GM21526 (cell line): ENCODE results near the gene B4GALNT4.
"Not testable (repeated sequence)": the region's sequence is repeated elsewhere in the genome, so short reads cannot be mapped to it uniquely, and the experiment has no call there.

Source experiments
- ATAC-seq: cut with Tn5 transposase; IDR thresholded peaks from one replicate; pipeline ENCODE4 v1.9.1; 2021; ENCODE audit warnings: moderate library complexity; ENCODE audit not compliant: unreplicated experiment, low FRiP score

The B4GALNT4 gene

DNA sequence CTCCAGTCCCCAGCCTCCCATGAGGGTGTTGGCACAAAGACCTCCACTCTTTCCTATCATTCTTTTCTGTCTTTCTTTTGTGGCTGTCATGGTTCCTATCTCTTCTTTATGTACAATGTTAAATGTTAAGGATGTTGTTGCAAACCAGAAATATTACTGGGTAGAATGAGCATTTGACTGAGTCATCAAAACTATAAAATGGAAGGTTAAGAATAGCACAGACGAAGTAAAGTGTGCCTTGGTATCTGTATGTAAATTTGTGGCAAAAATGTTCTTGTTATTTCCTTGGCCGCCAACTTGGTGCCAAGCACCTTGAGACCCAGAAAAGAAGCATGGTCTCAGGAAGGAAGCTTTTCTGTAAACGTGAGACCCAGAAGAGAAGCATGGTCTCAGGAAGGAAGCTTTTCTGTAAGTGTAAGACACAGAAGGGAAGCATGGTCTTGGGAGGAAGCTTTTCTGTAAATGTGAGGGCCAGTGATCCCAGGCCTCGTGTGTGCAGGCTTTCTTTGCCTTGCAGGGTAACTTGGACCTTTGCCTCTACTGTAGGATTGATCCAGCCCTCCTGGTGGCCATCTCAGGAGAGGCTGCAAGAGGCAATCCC, 18.0 kb downstream of the B4GALNT4 start:
- no peak for ATAC-seq

DNA sequence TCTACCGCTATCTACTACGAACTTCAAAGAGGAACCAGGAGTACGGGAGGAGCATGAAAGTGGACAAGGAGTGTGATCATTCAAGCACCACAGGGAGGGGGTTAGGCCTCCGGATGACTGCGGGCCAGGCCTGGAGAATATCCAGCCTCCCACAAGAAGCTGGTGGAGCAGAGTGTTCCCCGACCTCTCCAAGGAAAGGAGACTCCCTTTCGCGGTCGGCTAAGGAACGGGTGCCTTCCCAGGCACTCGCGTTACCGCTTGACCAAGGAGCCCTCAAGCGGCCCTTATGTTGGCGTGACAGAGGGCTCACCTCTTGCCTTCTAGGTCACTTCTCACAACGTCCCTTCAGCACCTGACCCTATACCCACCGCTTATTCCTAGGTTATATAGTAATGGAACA, 20.1 kb downstream of the B4GALNT4 start:
- not testable (repeated sequence) for ATAC-seq

DNA sequence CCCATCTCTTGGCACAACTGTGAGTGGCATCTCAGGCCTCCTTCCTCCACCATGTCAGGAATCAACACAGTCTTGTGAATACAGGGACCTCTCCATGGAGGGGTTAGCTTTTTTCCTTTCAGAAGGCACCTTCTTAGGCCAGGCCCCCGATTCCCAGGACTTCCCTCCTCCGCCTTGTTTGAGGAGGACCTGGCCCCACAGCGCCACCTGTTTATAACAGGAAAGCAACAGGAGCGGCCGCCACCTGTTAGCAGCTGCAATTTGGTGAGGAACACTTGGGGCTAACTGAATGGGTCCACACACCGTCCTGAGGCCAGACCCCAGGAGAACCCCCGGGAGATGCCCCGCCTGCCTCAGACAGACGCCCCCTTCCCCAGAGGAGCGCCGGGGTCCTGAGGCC, 20.9 kb downstream of the B4GALNT4 start:
- no peak for ATAC-seq

DNA sequence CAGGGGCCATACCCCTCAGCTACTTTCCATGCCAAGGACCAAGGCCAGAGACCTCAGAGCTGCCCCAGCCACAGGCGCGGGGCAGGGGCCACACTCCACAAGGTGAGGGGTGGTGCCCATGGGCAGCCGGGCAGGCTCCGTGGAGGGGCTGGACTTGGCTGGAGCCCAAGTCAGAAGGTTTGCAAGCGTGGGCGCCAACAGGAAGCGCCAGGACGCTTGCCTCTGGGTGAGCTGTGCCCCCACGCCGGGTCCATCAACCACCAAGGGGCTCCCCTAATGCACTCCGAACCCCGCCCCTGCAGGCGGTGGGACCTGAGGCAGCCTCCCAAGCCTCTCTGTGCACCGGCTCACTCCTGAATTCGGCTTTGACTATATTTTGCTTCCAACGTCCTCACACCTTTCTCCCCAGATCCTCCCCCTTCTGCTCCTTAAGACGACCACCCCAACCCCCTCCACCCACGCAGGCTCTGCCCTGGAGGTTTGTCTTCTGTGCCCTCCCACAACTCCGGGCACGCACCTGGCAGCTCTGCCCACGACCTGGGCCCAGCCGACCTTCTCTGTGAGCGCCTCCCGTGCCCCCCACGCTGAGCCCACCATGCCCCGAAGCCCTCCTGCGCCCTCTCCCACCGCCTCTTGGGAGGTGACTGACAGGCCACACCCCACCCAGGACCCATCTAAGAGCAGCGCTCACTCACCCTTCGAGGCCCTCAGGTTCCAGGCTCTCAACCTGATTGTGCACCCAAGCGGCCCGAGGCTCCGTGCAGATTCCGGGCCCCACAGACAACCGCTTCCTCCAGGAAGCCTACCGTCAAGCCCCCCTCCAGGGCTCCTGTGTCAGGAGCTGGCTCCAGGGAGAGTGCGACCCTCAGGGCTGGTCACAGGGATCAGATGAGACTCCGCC, 22.1 kb downstream of the B4GALNT4 start:
- no peak for ATAC-seq

DNA sequence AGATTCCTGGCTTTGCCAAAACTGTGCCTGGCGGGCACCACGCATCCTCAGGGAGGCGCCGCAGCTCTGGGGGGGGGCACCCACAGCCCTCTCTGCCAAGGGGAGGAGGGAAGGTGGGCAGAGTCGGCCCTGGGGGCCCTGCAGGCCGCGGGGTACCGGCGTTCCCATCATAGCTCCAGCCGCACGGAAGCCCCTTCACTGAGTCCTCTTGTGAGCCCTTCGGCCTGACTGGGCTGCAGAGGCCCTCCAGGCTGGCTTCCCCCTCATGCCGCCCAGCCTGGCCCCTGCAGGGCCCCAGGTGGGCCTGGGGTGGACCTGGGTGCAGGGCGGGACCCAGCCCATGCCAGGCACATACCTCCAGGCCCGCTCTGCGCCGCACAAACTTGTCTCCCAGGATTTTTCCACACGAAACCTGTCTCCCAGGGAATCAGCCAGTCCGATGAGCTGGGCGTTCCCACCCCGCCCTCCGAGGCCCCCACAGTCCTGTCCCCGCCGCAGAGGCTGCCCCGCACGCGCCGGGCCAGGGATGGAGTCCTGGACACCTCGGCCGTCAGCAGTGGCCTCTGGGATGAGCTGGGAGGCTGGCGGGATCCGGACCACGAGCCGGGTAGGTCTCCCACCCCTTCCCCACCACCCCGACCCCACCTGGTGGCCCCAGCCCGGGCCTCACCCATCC, 22.9 kb downstream of the B4GALNT4 start:
- ATAC-seq: no peak

DNA sequence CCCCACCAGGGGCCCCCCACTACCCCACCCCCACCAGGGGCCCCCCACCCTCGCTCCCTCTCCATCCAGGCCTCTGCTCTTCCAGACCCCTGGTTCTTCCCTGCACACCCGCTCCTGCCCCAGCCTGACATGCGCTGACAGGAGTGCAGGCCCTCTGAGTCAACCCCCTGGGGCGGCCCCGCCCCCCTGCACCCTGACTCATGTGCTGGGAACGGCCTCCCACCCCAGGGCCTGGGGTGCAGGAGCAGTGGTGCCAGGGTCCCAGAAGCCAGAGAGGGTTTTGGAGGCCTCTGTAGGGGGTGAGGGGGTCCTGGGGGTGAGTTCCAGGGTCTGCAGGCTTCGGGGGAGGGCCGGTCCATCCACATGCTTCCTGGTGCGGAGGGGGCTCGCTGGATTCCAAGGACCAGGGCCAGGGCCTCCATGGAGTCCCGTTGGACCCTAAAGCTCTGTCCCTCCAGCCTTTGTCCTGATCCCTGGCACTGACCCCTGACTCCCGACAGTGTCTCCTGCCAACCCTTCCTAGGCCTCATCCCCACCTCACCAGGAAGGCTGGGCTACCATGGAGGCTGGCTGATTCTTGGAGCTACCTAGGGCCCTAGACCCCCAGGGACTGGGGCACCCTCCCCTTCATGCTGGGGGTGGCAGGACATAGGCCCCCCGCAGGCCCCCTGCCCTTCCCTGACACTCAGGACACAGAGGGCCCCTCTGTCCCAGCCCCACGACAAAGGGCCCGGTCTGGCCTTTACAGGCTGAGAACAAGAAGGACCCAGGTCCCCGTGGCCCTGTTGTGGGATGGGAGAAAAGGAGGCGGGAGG, 24.1 kb downstream of the B4GALNT4 start:
- ATAC-seq: no peak

DNA sequence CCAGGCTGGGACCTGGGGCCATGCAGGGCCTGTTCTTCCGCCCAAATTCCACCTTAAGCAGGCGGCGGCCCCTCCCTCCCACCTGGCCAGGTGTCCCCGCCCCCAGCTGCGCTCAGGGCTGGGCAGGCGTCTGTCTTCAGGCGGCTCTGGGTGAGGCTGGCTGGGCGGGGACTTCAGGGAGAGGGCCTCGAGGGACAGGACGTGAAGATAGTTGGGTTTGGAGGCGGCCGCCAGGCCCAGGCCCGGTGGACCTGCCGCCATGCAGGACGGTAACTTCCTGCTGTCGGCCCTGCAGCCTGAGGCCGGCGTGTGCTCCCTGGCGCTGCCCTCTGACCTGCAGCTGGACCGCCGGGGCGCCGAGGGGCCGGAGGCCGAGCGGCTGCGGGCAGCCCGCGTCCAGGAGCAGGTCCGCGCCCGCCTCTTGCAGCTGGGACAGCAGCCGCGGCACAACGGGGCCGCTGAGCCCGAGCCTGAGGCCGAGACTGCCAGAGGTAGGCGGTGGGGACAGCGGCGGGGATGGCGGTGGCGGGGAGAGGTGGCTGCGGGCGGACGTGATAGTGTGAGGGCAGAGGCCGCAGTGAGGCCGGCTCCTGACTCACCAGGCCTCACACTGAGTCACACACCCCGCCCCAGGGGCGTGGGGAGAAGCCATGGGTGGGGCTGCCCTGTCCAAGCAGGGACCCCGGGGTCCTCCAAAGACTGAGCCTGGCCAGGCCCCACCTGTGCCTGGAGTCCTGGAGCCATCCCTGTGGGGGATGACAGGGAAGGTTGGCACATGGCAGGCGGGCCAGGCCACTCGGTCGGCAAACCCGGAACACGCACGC, 24.9 kb downstream of the B4GALNT4 start, which contains the start of gene PKP3:
Gene PKP3 (plus strand): TSS at position 176 of the 824 bp plus-strand sequence. CDS start 84 bp downstream, at position 260.
- ATAC-seq: no peak

DNA sequence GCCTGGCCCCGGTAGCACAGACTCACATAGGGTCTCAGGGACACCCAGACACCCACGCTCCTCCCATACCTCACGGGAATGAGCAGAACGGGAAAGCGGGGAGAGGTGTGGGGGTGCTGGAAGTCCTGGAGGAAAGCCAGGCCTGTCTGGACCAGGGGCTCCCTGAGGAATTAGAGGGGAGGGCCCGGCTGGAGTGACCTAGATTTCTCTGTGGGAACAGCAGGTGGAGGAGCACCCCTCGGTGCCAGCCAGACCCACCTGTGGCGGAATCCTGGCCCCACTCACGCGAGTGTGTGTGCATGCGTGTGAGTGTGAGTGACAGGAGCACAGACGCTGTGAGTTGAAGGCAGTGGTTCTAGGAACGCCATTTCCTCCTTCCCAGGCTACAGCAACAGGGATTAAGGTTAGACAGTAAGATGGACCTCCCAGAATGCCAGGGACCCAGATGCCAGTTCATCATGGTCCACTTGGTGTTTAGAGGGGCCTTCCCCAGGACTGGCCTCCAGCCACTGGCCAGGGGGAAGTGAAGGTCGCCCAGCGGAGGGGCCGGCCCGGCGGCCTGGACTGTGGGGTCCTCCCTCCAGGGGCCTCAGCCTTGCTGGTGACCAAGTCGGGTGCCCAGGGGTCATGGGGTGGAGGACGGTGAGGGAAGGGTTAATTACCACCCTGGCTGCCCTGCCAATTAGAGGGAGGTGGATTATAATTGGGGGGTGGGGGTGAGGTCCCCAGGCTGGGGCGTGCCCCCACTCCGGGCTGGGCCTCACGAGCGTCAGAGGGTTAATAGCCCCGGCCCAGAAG, 25.8 kb downstream of the B4GALNT4 start:
- no peak for ATAC-seq

DNA sequence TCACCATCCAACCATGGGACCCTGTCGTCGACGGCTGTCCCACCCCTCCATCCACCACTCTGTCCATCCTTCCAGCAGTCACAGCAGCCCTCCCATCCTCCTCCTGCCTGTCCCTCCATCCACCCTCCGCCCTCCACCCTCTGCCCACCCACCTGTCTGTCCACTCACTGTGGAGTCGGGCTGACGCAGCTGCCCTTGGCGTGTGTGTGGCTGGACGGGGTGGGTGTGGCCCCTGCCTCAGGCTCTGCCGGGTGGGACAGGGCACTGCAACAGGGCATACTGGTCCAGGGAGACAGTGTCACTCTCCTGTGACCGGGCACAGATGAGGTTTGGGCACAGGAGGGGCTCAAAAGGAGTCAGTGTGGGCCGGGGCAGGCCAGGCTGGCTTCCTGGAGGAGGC, 26.6 kb downstream of the B4GALNT4 start:
- no peak for ATAC-seq

DNA sequence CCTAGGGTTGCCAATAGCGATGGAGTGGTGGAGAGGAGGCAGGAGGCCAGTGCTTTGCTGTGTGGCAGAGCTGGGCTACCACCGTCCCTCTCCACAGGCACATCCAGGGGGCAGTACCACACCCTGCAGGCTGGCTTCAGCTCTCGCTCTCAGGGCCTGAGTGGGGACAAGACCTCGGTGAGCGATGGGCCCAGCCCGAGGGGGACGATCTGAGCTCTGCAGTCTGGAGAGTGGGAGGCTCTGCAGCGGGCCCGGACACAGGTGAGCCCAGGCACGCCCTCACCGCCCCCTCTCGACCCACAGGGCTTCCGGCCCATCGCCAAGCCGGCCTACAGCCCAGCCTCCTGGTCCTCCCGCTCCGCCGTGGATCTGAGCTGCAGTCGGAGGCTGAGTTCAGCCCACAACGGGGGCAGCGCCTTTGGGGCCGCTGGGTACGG, 27.2 kb downstream of the B4GALNT4 start:
- no peak for ATAC-seq

DNA sequence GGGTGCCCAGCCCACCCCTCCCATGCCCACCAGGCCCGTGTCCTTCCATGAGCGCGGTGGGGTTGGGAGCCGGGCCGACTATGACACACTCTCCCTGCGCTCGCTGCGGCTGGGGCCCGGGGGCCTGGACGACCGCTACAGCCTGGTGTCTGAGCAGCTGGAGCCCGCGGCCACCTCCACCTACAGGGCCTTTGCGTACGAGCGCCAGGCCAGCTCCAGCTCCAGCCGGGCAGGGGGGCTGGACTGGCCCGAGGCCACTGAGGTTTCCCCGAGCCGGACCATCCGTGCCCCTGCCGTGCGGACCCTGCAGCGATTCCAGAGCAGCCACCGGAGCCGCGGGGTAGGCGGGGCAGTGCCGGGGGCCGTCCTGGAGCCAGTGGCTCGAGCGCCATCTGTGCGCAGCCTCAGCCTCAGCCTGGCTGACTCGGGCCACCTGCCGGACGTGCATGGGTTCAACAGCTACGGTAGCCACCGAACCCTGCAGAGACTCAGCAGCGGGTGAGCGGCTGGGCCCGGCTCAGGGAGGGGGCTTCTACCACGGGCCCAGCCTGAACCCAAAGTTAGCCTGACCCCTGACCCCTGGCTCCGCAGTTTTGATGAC, 27.7 kb downstream of the B4GALNT4 start:
- no peak for ATAC-seq

DNA sequence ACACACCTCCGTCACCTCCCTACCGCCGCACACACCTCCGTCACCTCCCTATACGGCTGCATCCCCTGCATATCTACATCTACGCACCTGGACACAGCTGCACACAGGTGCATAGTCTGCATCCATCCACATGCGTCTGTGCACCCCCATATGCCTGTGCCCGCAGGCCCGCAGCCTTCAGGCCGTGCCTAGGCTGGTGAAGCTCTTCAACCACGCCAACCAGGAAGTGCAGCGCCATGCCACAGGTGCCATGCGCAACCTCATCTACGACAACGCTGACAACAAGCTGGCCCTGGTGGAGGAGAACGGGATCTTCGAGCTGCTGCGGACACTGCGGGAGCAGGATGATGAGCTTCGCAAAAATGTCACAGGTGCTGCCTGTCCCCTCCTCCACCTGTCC, 29.5 kb downstream of the B4GALNT4 start:
- ATAC-seq: no peak

DNA sequence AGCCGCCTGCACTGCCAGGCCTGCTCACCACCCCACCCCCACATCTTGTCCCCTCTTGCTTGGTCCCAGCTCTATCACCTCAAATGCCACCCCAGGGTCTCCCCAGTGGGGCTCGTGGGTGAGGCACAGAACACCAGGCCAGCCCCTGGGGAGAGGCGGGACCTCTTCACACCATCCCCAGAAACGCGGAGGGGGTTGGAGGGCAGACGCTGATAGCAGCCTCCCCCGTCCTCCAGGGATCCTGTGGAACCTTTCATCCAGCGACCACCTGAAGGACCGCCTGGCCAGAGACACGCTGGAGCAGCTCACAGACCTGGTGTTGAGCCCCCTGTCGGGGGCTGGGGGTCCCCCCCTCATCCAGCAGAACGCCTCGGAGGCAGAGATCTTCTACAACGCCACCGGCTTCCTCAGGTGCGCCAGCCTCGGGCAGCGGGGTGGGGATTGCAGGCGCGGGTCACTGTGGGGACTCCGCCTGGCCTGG, 30.5 kb downstream of the B4GALNT4 start:
- no peak for ATAC-seq

DNA sequence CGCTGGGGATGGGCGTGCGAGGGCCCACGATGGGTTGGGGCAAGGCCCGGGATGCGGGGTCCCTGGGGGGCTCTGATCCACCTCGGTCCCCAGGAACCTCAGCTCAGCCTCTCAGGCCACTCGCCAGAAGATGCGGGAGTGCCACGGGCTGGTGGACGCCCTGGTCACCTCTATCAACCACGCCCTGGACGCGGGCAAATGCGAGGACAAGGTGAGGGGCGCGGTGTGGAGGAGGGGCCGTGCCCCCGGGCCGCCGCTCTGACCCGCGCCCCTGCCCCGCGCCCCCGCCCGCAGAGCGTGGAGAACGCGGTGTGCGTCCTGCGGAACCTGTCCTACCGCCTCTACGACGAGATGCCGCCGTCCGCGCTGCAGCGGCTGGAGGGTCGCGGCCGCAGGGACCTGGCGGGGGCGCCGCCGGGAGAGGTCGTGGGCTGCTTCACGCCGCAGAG, 31.0 kb downstream of the B4GALNT4 start:
- ATAC-seq: no peak

DNA sequence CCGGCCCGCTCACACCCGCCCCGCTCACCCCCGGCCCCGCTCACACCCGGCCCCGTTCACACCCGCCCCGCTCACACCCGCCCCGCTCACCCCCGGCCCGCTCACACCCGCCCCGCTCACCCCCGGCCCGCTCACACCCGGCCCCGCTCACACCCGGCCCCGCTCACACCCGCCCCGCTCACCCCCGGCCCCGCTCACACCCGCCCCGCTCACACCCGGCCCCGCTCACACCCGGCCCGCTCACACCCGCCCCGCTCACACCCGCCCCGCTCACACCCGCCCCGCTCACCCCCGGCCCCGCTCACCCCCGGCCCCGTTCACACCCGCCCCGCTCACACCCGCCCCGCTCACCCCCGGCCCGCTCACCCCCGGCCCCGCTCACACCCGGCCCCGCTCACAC, 31.9 kb downstream of the B4GALNT4 start:
- not testable (repeated sequence) for ATAC-seq

DNA sequence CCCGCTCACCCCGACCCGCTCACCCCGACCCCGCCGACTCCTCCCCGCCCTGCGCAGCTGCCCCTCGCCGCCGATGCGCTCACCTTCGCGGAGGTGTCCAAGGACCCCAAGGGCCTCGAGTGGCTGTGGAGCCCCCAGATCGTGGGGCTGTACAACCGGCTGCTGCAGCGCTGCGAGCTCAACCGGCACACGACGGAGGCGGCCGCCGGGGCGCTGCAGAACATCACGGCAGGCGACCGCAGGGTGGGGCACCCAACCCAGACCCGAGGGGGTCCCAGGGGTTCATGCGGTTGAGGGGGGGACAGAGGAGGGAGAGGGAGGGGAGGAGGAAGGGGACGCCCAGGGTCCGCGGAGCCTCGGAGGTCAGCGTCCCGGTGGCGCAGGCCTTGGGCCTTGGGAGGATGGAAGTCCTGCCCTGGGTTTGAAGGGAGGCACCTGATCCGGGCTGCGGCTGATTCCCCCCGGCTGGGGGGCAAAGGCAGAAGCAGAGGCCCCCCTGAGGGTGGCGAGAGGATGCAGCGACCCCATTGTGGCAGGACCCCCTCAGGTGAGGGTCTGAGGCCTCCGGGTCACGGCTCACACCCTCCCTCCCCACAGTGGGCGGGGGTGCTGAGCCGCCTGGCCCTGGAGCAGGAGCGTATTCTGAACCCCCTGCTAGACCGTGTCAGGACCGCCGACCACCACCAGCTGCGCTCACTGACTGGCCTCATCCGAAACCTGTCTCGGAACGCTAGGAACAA, 33.9 kb downstream of the B4GALNT4 start:
- ATAC-seq: no peak

DNA sequence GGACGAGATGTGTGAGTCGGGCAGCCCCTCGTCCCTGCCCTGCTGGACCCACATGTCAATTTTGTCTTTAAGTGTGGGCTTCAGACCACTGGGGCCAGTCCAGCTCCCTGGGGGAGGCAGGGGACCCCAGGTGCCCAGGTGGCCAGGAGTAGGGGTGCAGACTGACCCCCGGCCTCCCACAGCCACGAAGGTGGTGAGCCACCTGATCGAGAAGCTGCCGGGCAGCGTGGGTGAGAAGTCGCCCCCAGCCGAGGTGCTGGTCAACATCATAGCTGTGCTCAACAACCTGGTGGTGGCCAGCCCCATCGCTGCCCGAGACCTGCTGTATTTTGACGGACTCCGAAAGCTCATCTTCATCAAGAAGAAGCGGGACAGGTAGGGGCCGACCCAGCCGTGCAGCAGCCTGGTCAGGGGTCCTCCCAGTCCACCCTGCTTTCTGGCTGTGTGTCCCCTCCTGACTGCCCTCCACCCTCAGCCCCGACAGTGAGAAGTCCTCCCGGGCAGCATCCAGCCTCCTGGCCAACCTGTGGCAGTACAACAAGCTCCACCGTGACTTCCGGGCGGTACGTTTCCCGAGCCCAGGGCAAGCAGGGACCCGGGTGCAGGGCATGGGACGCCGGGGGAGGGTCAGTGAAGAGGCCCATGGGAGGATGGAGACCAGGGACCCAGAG, 34.6 kb downstream of the B4GALNT4 start:
- ATAC-seq: no peak
